Measurements from ENCODE around the gene ART1.

The ART1 gene

GRCh38 chr11:3637201-3637600 is 7.7 kb upstream of the ART1 start:
- Histone ChIP-seq H3K4me3 (ENCODE audit: low read length) (no peak overlapping the region), H3K27ac (ENCODE audit: low read depth, low read length) (no peak overlapping the region), H3K27me3 (ENCODE audit: control insufficient read depth, low read length) (no peaks in the 10 kb centered on the region), H4K20me1 (ENCODE audit: control insufficient read depth, insufficient read depth, low read depth, low read length) (no peaks in the 10 kb centered on the region), H3K9me3 (ENCODE audit: control insufficient read depth, insufficient read depth, low read length) (no peaks in the 10 kb centered on the region), H3K4me1 (ENCODE audit: control insufficient read depth, low read length) (no peaks in the 10 kb centered on the region), H3F3A (ENCODE audit: control insufficient read depth, insufficient read depth) (no peaks in the 10 kb centered on the region), H3K36me3 (ENCODE audit: control insufficient read depth, low read length) (no peaks in the 10 kb centered on the region), H3K4me2 (ENCODE audit: low read length) (no peak overlapping the region), H3K79me2 (ENCODE audit: control insufficient read depth, low read length) (no peaks in the 10 kb centered on the region), H3K9me2 (replicated peaks; ENCODE audit: control insufficient read depth, low read length) (no peaks in the 10 kb centered on the region)
- TF ChIP-seq CTCF (IDR thresholded peaks at IDR 0.05; ENCODE audit: low read depth, low read length, poor library complexity, severe bottlenecking) (no peak), EZH2phosphoT487 (IDR thresholded peaks at IDR 0.05; ENCODE audit: borderline replicate concordance, low read length) (no peak)

- Histone ChIP-seq H3K27ac (ENCODE audit: low read depth, low read length) (no peak overlapping the region), H3K36me3 (ENCODE audit: control insufficient read depth, low read length) (no peaks in the 10 kb centered on the region), H3K79me2 (ENCODE audit: control insufficient read depth, low read length) (no peaks in the 10 kb centered on the region), H3K27me3 (ENCODE audit: control insufficient read depth, low read length) (no peaks in the 10 kb centered on the region), H4K20me1 (ENCODE audit: control insufficient read depth, insufficient read depth, low read depth, low read length) (no peaks in the 10 kb centered on the region), H3K4me2 (ENCODE audit: low read length) (no peak overlapping the region), H3K4me3 (ENCODE audit: low read length) (no peak overlapping the region), H3F3A (ENCODE audit: control insufficient read depth, insufficient read depth) (no peaks in the 10 kb centered on the region), H3K4me1 (ENCODE audit: control insufficient read depth, low read length) (no peaks in the 10 kb centered on the region), H3K9me2 (replicated peaks; ENCODE audit: control insufficient read depth, low read length) (no peaks in the 10 kb centered on the region), H3K9me3 (ENCODE audit: control insufficient read depth, insufficient read depth, low read length) (no peaks in the 10 kb centered on the region)
- TF ChIP-seq CTCF (IDR thresholded peaks at IDR 0.05; ENCODE audit: low read depth, low read length, poor library complexity, severe bottlenecking) (no peak), EZH2phosphoT487 (IDR thresholded peaks at IDR 0.05; ENCODE audit: borderline replicate concordance, low read length) (no peak)
These were observed 6.4 kb upstream of the ART1 start for GRCh38 chr11:3638513-3638912.

GRCh38 chr11:3639841-3640240 is 5.1 kb upstream of the ART1 start:
- Histone ChIP-seq H3K4me1 (ENCODE audit: control insufficient read depth, low read length) (no peaks in the 10 kb centered on the region), H3K27ac (ENCODE audit: low read depth, low read length) (no peak overlapping the region), H3K27me3 (ENCODE audit: control insufficient read depth, low read length) (no peaks in the 10 kb centered on the region), H3K9me2 (replicated peaks; ENCODE audit: control insufficient read depth, low read length) (no peaks in the 10 kb centered on the region), H3F3A (ENCODE audit: control insufficient read depth, insufficient read depth) (no peaks in the 10 kb centered on the region), H3K79me2 (ENCODE audit: control insufficient read depth, low read length) (no peaks in the 10 kb centered on the region), H3K4me2 (ENCODE audit: low read length) (no peak overlapping the region), H3K9me3 (ENCODE audit: control insufficient read depth, insufficient read depth, low read length) (no peaks in the 10 kb centered on the region), H3K36me3 (ENCODE audit: control insufficient read depth, low read length) (no peaks in the 10 kb centered on the region), H3K4me3 (ENCODE audit: low read length) (no peak overlapping the region), H4K20me1 (ENCODE audit: control insufficient read depth, insufficient read depth, low read depth, low read length) (no peaks in the 10 kb centered on the region)
- TF ChIP-seq CTCF (IDR thresholded peaks at IDR 0.05; ENCODE audit: low read depth, low read length, poor library complexity, severe bottlenecking) (no peak), EZH2phosphoT487 (IDR thresholded peaks at IDR 0.05; ENCODE audit: borderline replicate concordance, low read length) (no peak)

- Histone ChIP-seq H3K9me3 (ENCODE audit: control insufficient read depth, insufficient read depth, low read length) (no peaks in the 10 kb centered on the region), H3K27me3 (ENCODE audit: control insufficient read depth, low read length) (no peaks in the 10 kb centered on the region), H3K9me2 (replicated peaks; ENCODE audit: control insufficient read depth, low read length) (no peaks in the 10 kb centered on the region), H3K4me1 (ENCODE audit: control insufficient read depth, low read length) (no peaks in the 10 kb centered on the region), H3K4me2 (ENCODE audit: low read length) (no peak overlapping the region), H3F3A (ENCODE audit: control insufficient read depth, insufficient read depth) (no peaks in the 10 kb centered on the region), H3K27ac (ENCODE audit: low read depth, low read length) (no peak overlapping the region), H3K4me3 (ENCODE audit: low read length) (no peak overlapping the region), H3K36me3 (ENCODE audit: control insufficient read depth, low read length) (no peaks in the 10 kb centered on the region), H4K20me1 (ENCODE audit: control insufficient read depth, insufficient read depth, low read depth, low read length) (no peaks in the 10 kb centered on the region), H3K79me2 (ENCODE audit: control insufficient read depth, low read length) (no peaks in the 10 kb centered on the region)
- TF ChIP-seq CTCF (IDR thresholded peaks at IDR 0.05; ENCODE audit: low read depth, low read length, poor library complexity, severe bottlenecking) (no peak), EZH2phosphoT487 (IDR thresholded peaks at IDR 0.05; ENCODE audit: borderline replicate concordance, low read length) (no peak)
These were observed 3.7 kb upstream of the ART1 start for GRCh38 chr11:3641191-3641590.

Measured in DOHH2 (cell line).